DND-41 (cell line): ENCODE data around the gene ZPBP2.
A peak's percentile ranks its signal among the peaks of the same experiment; 100 is the strongest.

Experiments
- ATAC-seq: fragments of 200-7000 bp; cut with Tn5 transposase; 3 replicates; pipeline ENCODE4 v1.9.1; 2021; ENCODE audit warnings: low read depth; ENCODE audit not compliant: insufficient read depth
- DNase-seq: peaks from one replicate; pipeline ENCODE4 v3.0.0-alpha.2; 2020
- H2AFZ ChIP-seq: 2 replicates; pipeline ENCODE4 v1.6.0; 2012; ENCODE audit warnings: low read depth, low read length
- H3K27ac ChIP-seq: 2 replicates; pipeline ENCODE4 v1.5.1; 2012; ENCODE audit warnings: low read length, inconsistent platforms
- H3K27me3 ChIP-seq: fragments of 200-600 bp; sonication (generic); 2 replicates; pipeline ENCODE4 v1.6.0; 2012; ENCODE audit warnings: low read length, mild to moderate bottlenecking, inconsistent platforms; ENCODE audit not compliant: insufficient read depth, poor library complexity
- H3K36me3 ChIP-seq: 2 replicates; pipeline ENCODE4 v1.5.1; 2012; ENCODE audit warnings: low read length, inconsistent platforms; ENCODE audit not compliant: insufficient read depth
- H3K4me1 ChIP-seq: 2 replicates; pipeline ENCODE4 v1.5.1; 2012; ENCODE audit warnings: mild to moderate bottlenecking, low read length; ENCODE audit not compliant: insufficient read depth
- H3K4me2 ChIP-seq: 2 replicates; pipeline ENCODE4 v1.6.0; 2012; ENCODE audit warnings: mild to moderate bottlenecking, moderate library complexity, low read length, inconsistent platforms; ENCODE audit not compliant: insufficient read depth
- H3K4me3 ChIP-seq, 2 experiments: fragments of 200-600 bp in 1 of 2; shearing (Covaris generic) in 1 of 2; 2 replicates each; pipeline ENCODE4 v1.5.1; 2012 to 2016; ENCODE audit warnings: inconsistent platforms in 2 of 2, low read length in 2 of 2, mild to moderate bottlenecking in 2 of 2, low read depth in 1 of 2, moderate library complexity in 1 of 2
- H3K79me2 ChIP-seq: 2 replicates; pipeline ENCODE4 v1.6.0; 2012; ENCODE audit warnings: low read length, inconsistent platforms; ENCODE audit not compliant: insufficient read depth
- H3K9ac ChIP-seq: 2 replicates; pipeline ENCODE4 v1.6.0; 2012; ENCODE audit warnings: low read depth, mild to moderate bottlenecking, inconsistent platforms, low read length, moderate library complexity
- H3K9me3 ChIP-seq: 2 replicates; pipeline ENCODE4 v1.5.1; 2012; ENCODE audit warnings: low read length, moderate library complexity, mild to moderate bottlenecking, inconsistent platforms; ENCODE audit not compliant: insufficient read depth, severe bottlenecking
- H4K20me1 ChIP-seq: 2 replicates; pipeline ENCODE4 v1.6.0; 2012; ENCODE audit warnings: low read length; ENCODE audit not compliant: insufficient read depth
- CTCF ChIP-seq: IDR thresholded peaks from 2 replicates; pipeline ENCODE4 v1.5.1; 2012; ENCODE audit warnings: borderline replicate concordance, low read length, moderate library complexity, mild to moderate bottlenecking; ENCODE audit not compliant: poor library complexity, severe bottlenecking; ENCODE audit errors: extremely low read depth
- EZH2 ChIP-seq: IDR thresholded peaks from 3 replicates; pipeline ENCODE4 v1.6.1; 2012; ENCODE audit warnings: borderline replicate concordance, low read depth, mild to moderate bottlenecking, moderate library complexity, low read length, inconsistent platforms; ENCODE audit not compliant: severe bottlenecking

The ZPBP2 gene

GRCh38 chr17:39861235-39861634 is 6.8 kb upstream of the ZPBP2 start:
- Histone ChIP-seq H3K27ac (no peak overlapping the region), H3K9me3 (no peaks in the 10 kb centered on the region), H4K20me1 (no peaks in the 10 kb centered on the region), H2AFZ (no peak overlapping the region), H3K36me3 (no peaks in the 10 kb centered on the region), H3K79me2 (no peaks in the 10 kb centered on the region), H3K4me2 (no peak overlapping the region), H3K27me3 (peaks cover 54% of the 10 kb centered on the region), H3K4me3 (no peak overlapping the region), H3K9ac (no peak overlapping the region), H3K4me1 (peaks cover 10% of the 10 kb centered on the region)
- ATAC-seq, result no peak
- TF ChIP-seq EZH2 (no peak), CTCF (no peak)
- DNase-seq, result no peak

GRCh38 chr17:39863244-39863917 is 4.6 kb upstream of the ZPBP2 start:
- DNase-seq (no peak), ATAC-seq (no peak)
- Histone ChIP-seq H3K79me2 (no peaks in the 10 kb centered on the region), H3K4me1 (peaks cover 10% of the 10 kb centered on the region), H3K36me3 (no peaks in the 10 kb centered on the region), H2AFZ (no peak overlapping the region), H3K9me3 (no peaks in the 10 kb centered on the region), H3K4me3 (no peak overlapping the region), H4K20me1 (no peaks in the 10 kb centered on the region), H3K9ac (no peak overlapping the region), H3K4me2 (peak overlapping the region; percentile 58), H3K27ac (no peak overlapping the region), H3K27me3 (peaks cover 59% of the 10 kb centered on the region)
- TF ChIP-seq CTCF (no peak), EZH2 (no peak)

- TF ChIP-seq EZH2 (peak; percentile 100), CTCF (peak; percentile 53)
- H2AFZ ChIP-seq, result peak within 1 kb of the TSS; percentile 33; the same call in 1 of the 2 replicates
- H3K36me3 ChIP-seq, result no peaks in the 10 kb centered on the region
- H3K9me3 ChIP-seq, result no peaks in the 10 kb centered on the region
- ATAC-seq (peak; percentile 89), DNase-seq (peak; percentile 54)
- H3K27me3 ChIP-seq, result peaks cover 59% of the 10 kb centered on the region
- no peak within 1 kb of the TSS for H3K27ac ChIP-seq
- H3K4me2 ChIP-seq, result peak within 1 kb of the TSS; percentile 58
- H3K79me2 ChIP-seq, result no peaks in the 10 kb centered on the region
- H3K9ac ChIP-seq, result peak within 1 kb of the TSS; percentile 22; the same call in 1 of the 2 replicates
- no peaks in the 10 kb centered on the region for H4K20me1 ChIP-seq
- peak within 1 kb of the TSS in 1 of 2 experiments; percentile 30; a peak in 2 of 4 replicates for H3K4me3 ChIP-seq
- peaks cover 10% of the 10 kb centered on the region for H3K4me1 ChIP-seq
Observed at GRCh38 chr17:39863918-39864746, 3.9 kb upstream of the ZPBP2 start, which contains the start of gene IKZF3. Gene IKZF3, minus strand, starts transcription at chr17:39864312. Its CDS starts 186 bp downstream, at chr17:39864126.
